PC-9 (cell line): ENCODE measurements around the gene CDK18.

Experiments
- EZH2 ChIP-seq: fragments of 200-600 bp; sonication (generic); IDR thresholded peaks from 2 replicates; pipeline ENCODE4 v1.8.0; 2017; ENCODE audit warnings: antibody characterized with exemption, low read depth
- TF ChIP-seq, protein P1 (sequence below): fragments of 200-600 bp; sonication (generic); conservative IDR thresholded peaks from 2 replicates; pipeline ENCODE4 v1.6.1; 2017; ENCODE audit warnings: mixed run types, antibody characterized with exemption, mild to moderate bottlenecking, moderate library complexity

DNA sequence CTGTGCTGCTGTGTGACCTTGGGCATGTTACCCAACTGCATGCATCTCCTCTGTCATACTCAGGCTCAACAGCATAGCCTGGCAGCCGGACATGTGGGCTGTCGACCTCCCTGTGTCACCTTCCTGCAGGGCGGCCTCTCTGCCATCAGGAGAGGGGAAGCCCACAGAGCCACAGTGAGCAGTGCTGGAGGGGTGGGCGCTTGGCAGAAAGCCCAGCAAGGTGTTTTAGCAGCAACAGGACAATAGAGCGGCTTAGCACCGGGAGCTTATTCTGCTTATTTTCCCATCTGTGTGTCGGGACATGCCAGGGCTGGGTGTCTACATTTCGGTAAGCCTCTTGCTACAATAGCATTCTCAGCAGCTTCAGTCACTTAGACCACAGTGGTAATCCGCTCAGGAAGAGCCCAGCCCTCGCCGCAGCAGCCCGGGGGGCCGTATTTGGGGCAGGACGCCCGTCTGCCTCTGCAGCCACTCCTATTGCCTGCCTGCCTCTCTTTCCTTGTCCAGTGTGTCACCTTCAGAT is 22.8 kb upstream of the CDK18 start:
- TF ChIP-seq, protein P1, sequence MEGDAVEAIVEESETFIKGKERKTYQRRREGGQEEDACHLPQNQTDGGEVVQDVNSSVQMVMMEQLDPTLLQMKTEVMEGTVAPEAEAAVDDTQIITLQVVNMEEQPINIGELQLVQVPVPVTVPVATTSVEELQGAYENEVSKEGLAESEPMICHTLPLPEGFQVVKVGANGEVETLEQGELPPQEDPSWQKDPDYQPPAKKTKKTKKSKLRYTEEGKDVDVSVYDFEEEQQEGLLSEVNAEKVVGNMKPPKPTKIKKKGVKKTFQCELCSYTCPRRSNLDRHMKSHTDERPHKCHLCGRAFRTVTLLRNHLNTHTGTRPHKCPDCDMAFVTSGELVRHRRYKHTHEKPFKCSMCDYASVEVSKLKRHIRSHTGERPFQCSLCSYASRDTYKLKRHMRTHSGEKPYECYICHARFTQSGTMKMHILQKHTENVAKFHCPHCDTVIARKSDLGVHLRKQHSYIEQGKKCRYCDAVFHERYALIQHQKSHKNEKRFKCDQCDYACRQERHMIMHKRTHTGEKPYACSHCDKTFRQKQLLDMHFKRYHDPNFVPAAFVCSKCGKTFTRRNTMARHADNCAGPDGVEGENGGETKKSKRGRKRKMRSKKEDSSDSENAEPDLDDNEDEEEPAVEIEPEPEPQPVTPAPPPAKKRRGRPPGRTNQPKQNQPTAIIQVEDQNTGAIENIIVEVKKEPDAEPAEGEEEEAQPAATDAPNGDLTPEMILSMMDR, result no peak
- no peak for TF ChIP-seq EZH2
